K562 (cell line): ENCODE results near the gene VWA8. TPM values are rescaled to one million over a fixed set of nuclear protein-coding genes. Genes with fewer than 3 reads are reported as not detected.

Source experiments
- ATAC-seq: fragments of 200-7000 bp; cut with Tn5 transposase; 3 replicates; pipeline ENCODE4 v1.9.1; 2020; ENCODE audit warnings: moderate library complexity
- BruUV-seq: library from RNA; stranded (reverse); fragments of 400-500 nt; replicated peaks from 2 replicates; lab custom pipeline; 2021; lab: Mats Ljungman, UMichigan
- CTCF ChIA-PET: fragments of 300-600 bp; formaldehyde crosslinking; extraction: SDS; loops from one replicate; lab custom pipeline; 2021; ENCODE audit warnings: low intra/inter-chr PET ratio; lab: Yijun Ruan, JAX
- POLR2A ChIA-PET: fragments of 300-600, 350-650 bp; sonication (Branson Sonifier 250); formaldehyde crosslinking; extraction: SDS; loops from one replicate; lab custom pipeline; 2021; ENCODE audit warnings: antibody characterized with exemption, inconsistent platforms; lab: Yijun Ruan, JAX
- DNase-seq, 4 experiments: peaks; one replicate each; pipeline versions ENCODE4 v3.0.0 to v3.0.0-alpha.2; 2011 to 2018; ENCODE audit warnings: low spot score in 3 of 4, mixed read lengths in 3 of 4; ENCODE audit errors: extremely low read depth in 1 of 4
- FAIRE-seq: peaks from 2 replicates; lab custom pipeline; 2011; peaks lifted over from hg19 to GRCh38; lab: Jason Lieb, UNC
- H2AFZ ChIP-seq: 2 replicates; pipeline ENCODE4 v1.6.0; 2011; ENCODE audit warnings: low read depth, low read length, control low read depth, inconsistent platforms
- H3K27ac ChIP-seq: fragments of 200-600 bp; 3 replicates; pipeline ENCODE4 v1.8.0; 2011; ENCODE audit warnings: low read depth, mild to moderate bottlenecking, control low read depth, inconsistent platforms, low read length, moderate library complexity, mixed read lengths; ENCODE audit errors: extremely low read depth
- H3K27me3 ChIP-seq, 2 experiments: fragments of 300-600 bp in 1 of 2; 2 replicates in 1 of 2; 3 replicates in 1 of 2; pipeline versions ENCODE4 v1.6.0 to v1.8.0; 2011; ENCODE audit warnings: inconsistent platforms in 2 of 2, low read length in 2 of 2, mild to moderate bottlenecking in 1 of 2, mixed read lengths in 1 of 2, moderate library complexity in 1 of 2; ENCODE audit not compliant: control insufficient read depth in 2 of 2, insufficient read depth in 2 of 2
- H3K36me3 ChIP-seq: fragments of 300-600 bp; 3 replicates; pipeline ENCODE4 v1.8.0; 2011; ENCODE audit warnings: mild to moderate bottlenecking, low read length, inconsistent platforms; ENCODE audit not compliant: control insufficient read depth, insufficient read depth
- H3K4me1 ChIP-seq, 2 experiments: fragments of 200-600 bp in 1 of 2; replicated peaks in 1 of 2; 2 replicates in 1 of 2; 3 replicates in 1 of 2; pipeline versions ENCODE4 v1.5.1 to v1.8.0; 2011; ENCODE audit warnings: inconsistent platforms in 2 of 2, low read length in 2 of 2, mild to moderate bottlenecking in 1 of 2, mixed read lengths in 1 of 2, moderate library complexity in 1 of 2; ENCODE audit not compliant: control insufficient read depth in 2 of 2, insufficient read depth in 2 of 2
- H3K4me2 ChIP-seq: 2 replicates; pipeline ENCODE4 v1.6.1; 2011; ENCODE audit warnings: low read length, control low read depth, inconsistent platforms, mixed read lengths; ENCODE audit not compliant: insufficient read depth
- H3K4me3 ChIP-seq: fragments of 200-600 bp; sonication (generic), shearing (Covaris generic); 2 replicates; pipeline ENCODE4 v1.5.1; 2016; ENCODE audit warnings: control low read depth, inconsistent platforms
- H3K79me2 ChIP-seq: fragments of 200-600 bp; 3 replicates; pipeline ENCODE4 v1.8.0; 2011; ENCODE audit warnings: low read length, inconsistent platforms; ENCODE audit not compliant: control insufficient read depth, insufficient read depth
- H3K9ac ChIP-seq, 2 experiments: 2 replicates each; pipeline versions ENCODE4 v1.6.0 to v1.6.1; 2011; ENCODE audit warnings: low read depth in 2 of 2, low read length in 2 of 2, control low read depth in 1 of 2, inconsistent platforms in 1 of 2, mild to moderate bottlenecking in 1 of 2, mixed read lengths in 1 of 2; ENCODE audit not compliant: insufficient read depth in 1 of 2
- H3K9me1 ChIP-seq: one replicate; pipeline ENCODE4 v1.6.0; 2011; ENCODE audit warnings: inconsistent platforms, mild to moderate bottlenecking, low read length, moderate library complexity; ENCODE audit not compliant: control insufficient read depth, insufficient read depth
- H3K9me3 ChIP-seq: replicated peaks from 2 replicates; pipeline ENCODE4 v1.5.1; 2011; ENCODE audit warnings: low read depth, low read length, inconsistent platforms; ENCODE audit not compliant: control insufficient read depth, insufficient read depth
- H4K20me1 ChIP-seq: replicated peaks from 2 replicates; pipeline ENCODE4 v1.6.1; 2011; ENCODE audit warnings: low read length, inconsistent platforms, mixed read lengths; ENCODE audit not compliant: control insufficient read depth, insufficient read depth
- BCL6 ChIP-seq: fragments of 250-450 bp; sonication (Bioruptor Pico); IDR thresholded peaks from 2 replicates; pipeline ENCODE4 v1.4.0; 2020
- BRD4 ChIP-seq: fragments of 200-600 bp; sonication (generic); IDR thresholded peaks from 2 replicates; pipeline ENCODE4 v1.6.1; 2017; ENCODE audit warnings: inconsistent platforms
- DPF2 ChIP-seq: fragments of 450-650 bp; IDR thresholded peaks from 2 replicates; pipeline ENCODE4 v1.6.1; 2016
- ELF4 ChIP-seq: fragments of 450-650 bp; formaldehyde crosslinking; IDR thresholded peaks from 2 replicates; pipeline ENCODE4 v1.4.0; 2022; ENCODE audit warnings: missing genetic modification characterization
- ID3 ChIP-seq, 2 experiments: fragments of 250-450 bp in 1 of 2; fragments of 450-650 bp in 1 of 2; sonication (Bioruptor Pico) in 1 of 2; IDR thresholded peaks; 2 replicates each; pipeline versions ENCODE4 v1.6.1 to v1.8.0; 2016 to 2021; ENCODE audit warnings: mild to moderate bottlenecking in 2 of 2, moderate library complexity in 2 of 2, missing compliant biosample characterization in 1 of 2, missing genetic modification characterization in 1 of 2
- KAT8 ChIP-seq: fragments of 450-650 bp; IDR thresholded peaks from 2 replicates; pipeline ENCODE4 v1.6.1; 2016; ENCODE audit warnings: low read depth, mild to moderate bottlenecking
- MIER1 ChIP-seq: fragments of 450-650 bp; IDR thresholded peaks from 2 replicates; pipeline ENCODE4 v1.6.1; 2016; ENCODE audit warnings: antibody characterized with exemption, mild to moderate bottlenecking, low read depth
- PHF20 ChIP-seq: fragments of 450-650 bp; IDR thresholded peaks from 2 replicates; pipeline ENCODE4 v1.6.1; 2018; ENCODE audit not compliant: partially characterized antibody
- RFX7 ChIP-seq: fragments of 250-450 bp; sonication (Bioruptor Pico); IDR thresholded peaks from 2 replicates; pipeline ENCODE4 v1.5.1; 2021; ENCODE audit warnings: mild to moderate bottlenecking
- SREBF1 ChIP-seq: fragments of 150-350 bp; IDR thresholded peaks from 2 replicates; pipeline ENCODE4 v1.6.1; 2014; ENCODE audit warnings: antibody characterized with exemption, low read depth, low read length, borderline replicate concordance
- STAT5B ChIP-seq: fragments of 250-450 bp; sonication (Bioruptor Pico); IDR thresholded peaks from 2 replicates; pipeline ENCODE4 v1.8.0; 2021; ENCODE audit warnings: mild to moderate bottlenecking, inconsistent platforms
- ZNF668 ChIP-seq: fragments of 250-450 bp; sonication (Bioruptor Pico); IDR thresholded peaks from 2 replicates; pipeline ENCODE4 v1.8.0; 2022; ENCODE audit warnings: mild to moderate bottlenecking, inconsistent platforms
- ZNF75A ChIP-seq: fragments of 450-650 bp; formaldehyde crosslinking; IDR thresholded peaks from 2 replicates; pipeline ENCODE4 v1.4.0; 2020; ENCODE audit warnings: mild to moderate bottlenecking
- WGBS: fragments of 100-300 bp; shearing (Covaris generic); methylation state at CpG from one replicate; pipeline ENCODE4 v1.1.6; 2016; ENCODE audit warnings: low coverage, mixed read lengths; ENCODE audit not compliant: insufficient coverage; ENCODE audit errors: missing lambda C conversion rate; 5-methylcytosine and 5-hydroxymethylcytosine counted together
- in situ Hi-C: fragments of 300-500 bp; cut with MboI; formaldehyde crosslinking; loops from 4 replicates; pipeline ENCODE4 v1.15.0; 2018; ENCODE audit warnings: inconsistent platforms, mixed read lengths
- intact Hi-C: fragments of 100-400 bp; cut with micrococcal nuclease; formaldehyde crosslinking; loops from 2 replicates; pipeline ENCODE4 v1.14.2; 2022
- polyA plus RNA-seq, 8 experiments: library from polyadenylated mRNA; depleted of rRNA in 4 of 8; stranded (reverse) in 5 of 8; unstranded in 3 of 8; fragments of >200 nt; fragmentation: Nextera tagmentation in 2 of 8; fragmentation: Illumina TruSeq in 1 of 8; extraction: Ambion mirVana in 2 of 8; extraction: Trizol in 1 of 8; gene quantifications; 2 replicates each; pipeline versions ENCODE4 v1.2.1 to v1.2.3, GENCODE V29; 2011 to 2014; ENCODE audit warnings: inconsistent platforms in 1 of 8, missing spikeins in 1 of 8
- total RNA-seq, 7 experiments: library from RNA; depleted of rRNA in 6 of 7; stranded (reverse); fragments of >200 nt in 6 of 7; fragmentation: Illumina TruSeq in 2 of 7; extraction: Trizol in 2 of 7; gene quantifications; 2 replicates each; pipeline versions ENCODE4 v1.2.1 to v1.2.3, GENCODE V29; 2011 to 2021; ENCODE audit warnings: low replicate concordance in 1 of 7
- TF ChIP-seq, protein P1 (sequence below): fragments of 250-450 bp; sonication (Bioruptor Pico); IDR thresholded peaks from 2 replicates; pipeline ENCODE4 v1.8.0; 2022; ENCODE audit warnings: inconsistent platforms, mild to moderate bottlenecking, moderate library complexity, borderline replicate concordance

Gene VWA8
- total and polyA plus RNA-seq, 9 of the 15 experiments (the other 6 are each of a cell fraction or from before 2014, with no cell fraction given) = 2.1 to 18.5 (median 13.3) TPM

GRCh38 chr13:41610404-41610803 lies 350.5 kb downstream of the VWA8 start (continued):
- TF ChIP-seq MIER1 (no peak), STAT5B (no peak), SREBF1 (no peak), ZNF668 (no peak), ELF4 (CRISPR knock-in tag) (no peak), RFX7 (CRISPR knock-in tag) (no peak)

DNA sequence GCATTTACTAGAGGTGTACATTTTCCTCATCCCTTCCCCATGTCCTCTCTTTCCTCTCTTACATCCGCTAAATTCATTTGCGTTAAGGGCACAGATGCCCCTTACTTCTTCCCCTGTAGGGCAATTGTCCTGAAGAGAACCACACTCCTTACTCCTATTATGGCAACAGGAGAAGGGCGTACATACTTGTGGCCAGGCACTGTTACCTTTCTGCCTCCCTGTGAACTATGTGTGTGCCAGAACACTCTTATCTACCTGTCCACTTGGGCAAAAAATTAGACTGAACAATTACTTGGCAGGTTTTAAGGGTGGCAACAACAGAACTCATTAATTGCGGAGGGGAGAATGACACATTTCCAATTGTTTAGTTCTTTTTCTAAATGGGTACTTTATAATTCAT lies 351.1 kb downstream of the VWA8 start:
- Histone ChIP-seq H3K9me3 (no peaks in the 10 kb centered on the region), H3K9me1 (no peaks in the 10 kb centered on the region), H2AFZ (no peak overlapping the region), H3K79me2 (no peaks in the 10 kb centered on the region), H3K36me3 (peaks cover 62% of the 10 kb centered on the region; the same call in 2 of the 3 replicates), H3K4me2 (no peak overlapping the region), H3K9ac (no peak overlapping the region), H3K27me3 (no peaks in the 10 kb centered on the region), H3K4me3 (no peak overlapping the region), H3K27ac (no peak overlapping the region), H3K4me1 (no peaks in the 10 kb centered on the region), H4K20me1 (no peaks in the 10 kb centered on the region)
- intact Hi-C loops (no loop called here), in situ Hi-C loops (no loop called here)
- ChIA-PET POLR2A (no interaction called here), CTCF (no interaction called here)
- no peak for FAIRE-seq
- WGBS = 100% methylated on average over 3 of the region's 4 CpGs
- DNase-seq = no peak
- ATAC-seq = no peak
- BruUV-seq = no TSS peak
- TF ChIP-seq PHF20 = no peak
- TF ChIP-seq, protein P1, sequence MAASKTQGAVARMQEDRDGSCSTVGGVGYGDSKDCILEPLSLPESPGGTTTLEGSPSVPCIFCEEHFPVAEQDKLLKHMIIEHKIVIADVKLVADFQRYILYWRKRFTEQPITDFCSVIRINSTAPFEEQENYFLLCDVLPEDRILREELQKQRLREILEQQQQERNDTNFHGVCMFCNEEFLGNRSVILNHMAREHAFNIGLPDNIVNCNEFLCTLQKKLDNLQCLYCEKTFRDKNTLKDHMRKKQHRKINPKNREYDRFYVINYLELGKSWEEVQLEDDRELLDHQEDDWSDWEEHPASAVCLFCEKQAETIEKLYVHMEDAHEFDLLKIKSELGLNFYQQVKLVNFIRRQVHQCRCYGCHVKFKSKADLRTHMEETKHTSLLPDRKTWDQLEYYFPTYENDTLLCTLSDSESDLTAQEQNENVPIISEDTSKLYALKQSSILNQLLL (CRISPR knock-in tag) = no peak
- TF ChIP-seq KAT8 = no peak
- TF ChIP-seq ID3 (CRISPR knock-in tag; IDR thresholded peaks at IDR 0.05) = no peak
- no peak for TF ChIP-seq ID3 (tag; IDR thresholded peaks at IDR 0.05)
- TF ChIP-seq BCL6 (CRISPR knock-in tag) = no peak
- TF ChIP-seq DPF2 = no peak
- no peak for TF ChIP-seq ZNF75A (CRISPR knock-in tag)
- TF ChIP-seq BRD4 = no peak
